Measurements from ENCODE around the gene DELE1.

The DELE1 gene

GRCh38 chr5:141875795-141876627 lies 47.7 kb upstream of the DELE1 start (continued):
- TF ChIP-seq ZNF112 (tag by site-specific recombination; IDR thresholded peaks at IDR 0.05) (no peak), GFI1B (tag by site-specific recombination; IDR thresholded peaks at IDR 0.05) (no peak), ZNF48 (tag by site-specific recombination; IDR thresholded peaks at IDR 0.05) (no peak), PRDM1 (tag by site-specific recombination; IDR thresholded peaks at IDR 0.05) (no peak), SP7 (tag by site-specific recombination; IDR thresholded peaks at IDR 0.05) (peak; percentile 85), ZNF488 (tag by site-specific recombination; IDR thresholded peaks at IDR 0.05) (no peak), ZNF701 (tag by site-specific recombination; IDR thresholded peaks at IDR 0.05) (no peak), ZNF423 (tag by site-specific recombination; IDR thresholded peaks at IDR 0.05) (0 out of 2 replicates have a peak, but pooled peaks have one; percentile 50), ZNF23 (tag by site-specific recombination; IDR thresholded peaks at IDR 0.05; ENCODE audit: borderline replicate concordance) (no peak), ZSCAN4 (tag by site-specific recombination; IDR thresholded peaks at IDR 0.05) (0 out of 2 replicates have a peak, but pooled peaks have one; percentile 35), OSR2 (tag by site-specific recombination; IDR thresholded peaks at IDR 0.05) (no peak), ZNF677 (tag by site-specific recombination; IDR thresholded peaks at IDR 0.05) (no peak), ZNF514 (tag by site-specific recombination; IDR thresholded peaks at IDR 0.05) (no peak), ZNF548 (tag by site-specific recombination; IDR thresholded peaks at IDR 0.05) (no peak), ZBTB20 (tag by site-specific recombination; IDR thresholded peaks at IDR 0.05) (peak; percentile 17; the same call in 1 of the 2 replicates), ZNF10 (tag by site-specific recombination; IDR thresholded peaks at IDR 0.05) (peak; percentile 27), ZNF214 (tag by site-specific recombination; IDR thresholded peaks at IDR 0.05; ENCODE audit: borderline replicate concordance) (no peak)
- TF ChIP-seq, protein P1, sequence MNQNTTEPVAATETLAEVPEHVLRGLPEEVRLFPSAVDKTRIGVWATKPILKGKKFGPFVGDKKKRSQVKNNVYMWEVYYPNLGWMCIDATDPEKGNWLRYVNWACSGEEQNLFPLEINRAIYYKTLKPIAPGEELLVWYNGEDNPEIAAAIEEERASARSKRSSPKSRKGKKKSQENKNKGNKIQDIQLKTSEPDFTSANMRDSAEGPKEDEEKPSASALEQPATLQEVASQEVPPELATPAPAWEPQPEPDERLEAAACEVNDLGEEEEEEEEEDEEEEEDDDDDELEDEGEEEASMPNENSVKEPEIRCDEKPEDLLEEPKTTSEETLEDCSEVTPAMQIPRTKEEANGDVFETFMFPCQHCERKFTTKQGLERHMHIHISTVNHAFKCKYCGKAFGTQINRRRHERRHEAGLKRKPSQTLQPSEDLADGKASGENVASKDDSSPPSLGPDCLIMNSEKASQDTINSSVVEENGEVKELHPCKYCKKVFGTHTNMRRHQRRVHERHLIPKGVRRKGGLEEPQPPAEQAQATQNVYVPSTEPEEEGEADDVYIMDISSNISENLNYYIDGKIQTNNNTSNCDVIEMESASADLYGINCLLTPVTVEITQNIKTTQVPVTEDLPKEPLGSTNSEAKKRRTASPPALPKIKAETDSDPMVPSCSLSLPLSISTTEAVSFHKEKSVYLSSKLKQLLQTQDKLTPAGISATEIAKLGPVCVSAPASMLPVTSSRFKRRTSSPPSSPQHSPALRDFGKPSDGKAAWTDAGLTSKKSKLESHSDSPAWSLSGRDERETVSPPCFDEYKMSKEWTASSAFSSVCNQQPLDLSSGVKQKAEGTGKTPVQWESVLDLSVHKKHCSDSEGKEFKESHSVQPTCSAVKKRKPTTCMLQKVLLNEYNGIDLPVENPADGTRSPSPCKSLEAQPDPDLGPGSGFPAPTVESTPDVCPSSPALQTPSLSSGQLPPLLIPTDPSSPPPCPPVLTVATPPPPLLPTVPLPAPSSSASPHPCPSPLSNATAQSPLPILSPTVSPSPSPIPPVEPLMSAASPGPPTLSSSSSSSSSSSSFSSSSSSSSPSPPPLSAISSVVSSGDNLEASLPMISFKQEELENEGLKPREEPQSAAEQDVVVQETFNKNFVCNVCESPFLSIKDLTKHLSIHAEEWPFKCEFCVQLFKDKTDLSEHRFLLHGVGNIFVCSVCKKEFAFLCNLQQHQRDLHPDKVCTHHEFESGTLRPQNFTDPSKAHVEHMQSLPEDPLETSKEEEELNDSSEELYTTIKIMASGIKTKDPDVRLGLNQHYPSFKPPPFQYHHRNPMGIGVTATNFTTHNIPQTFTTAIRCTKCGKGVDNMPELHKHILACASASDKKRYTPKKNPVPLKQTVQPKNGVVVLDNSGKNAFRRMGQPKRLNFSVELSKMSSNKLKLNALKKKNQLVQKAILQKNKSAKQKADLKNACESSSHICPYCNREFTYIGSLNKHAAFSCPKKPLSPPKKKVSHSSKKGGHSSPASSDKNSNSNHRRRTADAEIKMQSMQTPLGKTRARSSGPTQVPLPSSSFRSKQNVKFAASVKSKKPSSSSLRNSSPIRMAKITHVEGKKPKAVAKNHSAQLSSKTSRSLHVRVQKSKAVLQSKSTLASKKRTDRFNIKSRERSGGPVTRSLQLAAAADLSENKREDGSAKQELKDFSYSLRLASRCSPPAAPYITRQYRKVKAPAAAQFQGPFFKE (tag by site-specific recombination; IDR thresholded peaks at IDR 0.05; ENCODE audit: borderline replicate concordance) = no peak
- TF ChIP-seq, protein P2, sequence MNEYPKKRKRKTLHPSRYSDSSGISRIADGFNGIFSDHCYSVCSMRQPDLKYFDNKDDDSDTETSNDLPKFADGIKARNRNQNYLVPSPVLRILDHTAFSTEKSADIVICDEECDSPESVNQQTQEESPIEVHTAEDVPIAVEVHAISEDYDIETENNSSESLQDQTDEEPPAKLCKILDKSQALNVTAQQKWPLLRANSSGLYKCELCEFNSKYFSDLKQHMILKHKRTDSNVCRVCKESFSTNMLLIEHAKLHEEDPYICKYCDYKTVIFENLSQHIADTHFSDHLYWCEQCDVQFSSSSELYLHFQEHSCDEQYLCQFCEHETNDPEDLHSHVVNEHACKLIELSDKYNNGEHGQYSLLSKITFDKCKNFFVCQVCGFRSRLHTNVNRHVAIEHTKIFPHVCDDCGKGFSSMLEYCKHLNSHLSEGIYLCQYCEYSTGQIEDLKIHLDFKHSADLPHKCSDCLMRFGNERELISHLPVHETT (tag by site-specific recombination; IDR thresholded peaks at IDR 0.05) = no peak; the same call in 1 of the 2 replicates
- TF ChIP-seq, protein P3, sequence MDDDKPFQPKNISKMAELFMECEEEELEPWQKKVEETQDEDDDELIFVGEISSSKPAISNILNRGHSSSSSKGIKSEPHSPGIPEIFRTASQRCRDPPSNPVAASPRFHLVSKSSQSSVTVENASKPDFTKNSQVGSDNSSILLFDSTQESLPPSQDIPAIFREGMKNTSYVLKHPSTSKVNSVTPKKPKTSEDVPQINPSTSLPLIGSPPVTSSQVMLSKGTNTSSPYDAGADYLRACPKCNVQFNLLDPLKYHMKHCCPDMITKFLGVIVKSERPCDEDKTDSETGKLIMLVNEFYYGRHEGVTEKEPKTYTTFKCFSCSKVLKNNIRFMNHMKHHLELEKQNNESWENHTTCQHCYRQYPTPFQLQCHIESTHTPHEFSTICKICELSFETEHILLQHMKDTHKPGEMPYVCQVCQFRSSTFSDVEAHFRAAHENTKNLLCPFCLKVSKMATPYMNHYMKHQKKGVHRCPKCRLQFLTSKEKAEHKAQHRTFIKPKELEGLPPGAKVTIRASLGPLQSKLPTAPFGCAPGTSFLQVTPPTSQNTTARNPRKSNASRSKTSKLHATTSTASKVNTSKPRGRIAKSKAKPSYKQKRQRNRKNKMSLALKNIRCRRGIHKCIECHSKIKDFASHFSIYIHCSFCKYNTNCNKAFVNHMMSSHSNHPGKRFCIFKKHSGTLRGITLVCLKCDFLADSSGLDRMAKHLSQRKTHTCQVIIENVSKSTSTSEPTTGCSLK (tag by site-specific recombination; IDR thresholded peaks at IDR 0.05) = no peak
- TF ChIP-seq, protein P4, sequence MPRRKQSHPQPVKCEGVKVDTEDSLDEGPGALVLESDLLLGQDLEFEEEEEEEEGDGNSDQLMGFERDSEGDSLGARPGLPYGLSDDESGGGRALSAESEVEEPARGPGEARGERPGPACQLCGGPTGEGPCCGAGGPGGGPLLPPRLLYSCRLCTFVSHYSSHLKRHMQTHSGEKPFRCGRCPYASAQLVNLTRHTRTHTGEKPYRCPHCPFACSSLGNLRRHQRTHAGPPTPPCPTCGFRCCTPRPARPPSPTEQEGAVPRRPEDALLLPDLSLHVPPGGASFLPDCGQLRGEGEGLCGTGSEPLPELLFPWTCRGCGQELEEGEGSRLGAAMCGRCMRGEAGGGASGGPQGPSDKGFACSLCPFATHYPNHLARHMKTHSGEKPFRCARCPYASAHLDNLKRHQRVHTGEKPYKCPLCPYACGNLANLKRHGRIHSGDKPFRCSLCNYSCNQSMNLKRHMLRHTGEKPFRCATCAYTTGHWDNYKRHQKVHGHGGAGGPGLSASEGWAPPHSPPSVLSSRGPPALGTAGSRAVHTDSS (tag by site-specific recombination; IDR thresholded peaks at IDR 0.05) = no peak
- TF ChIP-seq, protein P5, sequence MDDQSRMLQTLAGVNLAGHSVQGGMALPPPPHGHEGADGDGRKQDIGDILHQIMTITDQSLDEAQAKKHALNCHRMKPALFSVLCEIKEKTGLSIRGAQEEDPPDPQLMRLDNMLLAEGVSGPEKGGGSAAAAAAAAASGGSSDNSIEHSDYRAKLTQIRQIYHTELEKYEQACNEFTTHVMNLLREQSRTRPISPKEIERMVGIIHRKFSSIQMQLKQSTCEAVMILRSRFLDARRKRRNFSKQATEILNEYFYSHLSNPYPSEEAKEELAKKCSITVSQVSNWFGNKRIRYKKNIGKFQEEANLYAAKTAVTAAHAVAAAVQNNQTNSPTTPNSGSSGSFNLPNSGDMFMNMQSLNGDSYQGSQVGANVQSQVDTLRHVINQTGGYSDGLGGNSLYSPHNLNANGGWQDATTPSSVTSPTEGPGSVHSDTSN (CRISPR knock-in tag; IDR thresholded peaks at IDR 0.05) = no peak
- TF ChIP-seq, protein P6, sequence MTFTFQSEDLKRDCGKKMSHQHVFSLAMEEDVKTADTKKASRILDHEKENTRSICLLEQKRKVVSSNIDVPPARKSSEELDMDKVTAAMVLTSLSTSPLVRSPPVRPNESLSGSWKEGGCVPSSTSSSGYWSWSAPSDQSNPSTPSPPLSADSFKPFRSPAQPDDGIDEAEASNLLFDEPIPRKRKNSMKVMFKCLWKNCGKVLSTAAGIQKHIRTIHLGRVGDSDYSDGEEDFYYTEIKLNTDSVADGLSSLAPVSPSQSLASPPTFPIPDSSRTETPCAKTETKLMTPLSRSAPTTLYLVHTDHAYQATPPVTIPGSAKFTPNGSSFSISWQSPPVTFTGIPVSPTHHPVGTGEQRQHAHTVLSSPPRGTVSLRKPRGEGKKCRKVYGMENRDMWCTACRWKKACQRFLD (tag by site-specific recombination; IDR thresholded peaks at IDR 0.05) = no peak

Measured in HEK293 (cell line).